ENCODE results near the gene ALPG. TPM values are rescaled to one million over a fixed set of nuclear protein-coding genes. Genes with fewer than 3 reads are reported as not detected.

Gene ALPG
- total RNA-seq (2021) (0.94 to 1.3 TPM (median 1.2 TPM) in 3 replicates), Bru-seq, nascent RNA (not detected)
- long read RNA-seq, experiment 1 = 0 reads
- long read RNA-seq, experiment 2 = 0 reads
- long read RNA-seq, experiment 3 = 0 reads

- Mint-ChIP-seq H3K27me3 (ENCODE audit: low read depth) (no peaks in the 10 kb centered on the region), H3K9me3 (no peaks in the 10 kb centered on the region), H3K4me1 (peaks cover 4% of the 10 kb centered on the region), H3K4me3 (no peak within 1 kb of the TSS), H3K36me3 (no peaks in the 10 kb centered on the region), H3K27ac (no peak within 1 kb of the TSS)
- DNase-seq (ENCODE audit: low spot score) (peak; percentile 41), ATAC-seq (peak; percentile 74)
- CTCF ChIA-PET = interaction anchor here (0.7 to 1.9 kb wide), 2 partner anchors 41 to 117 kb away, joined by 3 to 7 read pairs; no protein-coding TSS in a partner anchor
- no peak for TF ChIP-seq USF2 (CRISPR knock-in tag; IDR thresholded peaks at IDR 0.05)
- TF ChIP-seq ZNF396 (CRISPR knock-in tag; IDR thresholded peaks at IDR 0.05; ENCODE audit: borderline replicate concordance) = no peak
- no peak for TF ChIP-seq ZNF121 (CRISPR knock-in tag; IDR thresholded peaks at IDR 0.05)
- no peak for TF ChIP-seq ZNF416 (CRISPR knock-in tag; IDR thresholded peaks at IDR 0.05)
- no peak for TF ChIP-seq ZNF263 (CRISPR knock-in tag; IDR thresholded peaks at IDR 0.05; ENCODE audit: low read depth)
- no peak for TF ChIP-seq ZNF138 (CRISPR knock-in tag; conservative IDR thresholded peaks at IDR 0.05)
- no peak for TF ChIP-seq ATF1 (CRISPR knock-in tag; IDR thresholded peaks at IDR 0.05)
- no peak for TF ChIP-seq JUN (CRISPR knock-in tag; IDR thresholded peaks at IDR 0.05)
- TF ChIP-seq ZNF219 (CRISPR knock-in tag; IDR thresholded peaks at IDR 0.05; ENCODE audit: borderline replicate concordance) = no peak
- TF ChIP-seq MAX (CRISPR knock-in tag; IDR thresholded peaks at IDR 0.05) = no peak
- no peak for TF ChIP-seq ZNF317 (CRISPR knock-in tag; IDR thresholded peaks at IDR 0.05; ENCODE audit: borderline replicate concordance, low read depth)
- no peak for TF ChIP-seq MLX (CRISPR knock-in tag; IDR thresholded peaks at IDR 0.05)
- TF ChIP-seq ESRRA (CRISPR knock-in tag; IDR thresholded peaks at IDR 0.05; ENCODE audit: borderline replicate concordance) = no peak
- no peak for TF ChIP-seq ZNF281 (CRISPR knock-in tag; IDR thresholded peaks at IDR 0.05)
- TF ChIP-seq IRF1 (CRISPR knock-in tag; IDR thresholded peaks at IDR 0.05) = no peak
- TF ChIP-seq CTCF (IDR thresholded peaks at IDR 0.05) = no peak
- TF ChIP-seq ZNF425 (CRISPR knock-in tag; conservative IDR thresholded peaks at IDR 0.05) = no peak
- POLR2A ChIA-PET = no interaction called here
Measured at GRCh38 chr2:232406556-232407310, at the start of gene ALPG. TSS of gene ALPG (plus strand) at chr2:232406844. CDS start at chr2:232406895, 51 bp downstream.

All from WTC11 (cell line).